Activated naive CD4-positive, alpha-beta T cell treated with anti-CD3 and anti-CD28 coated beads for 36 hours (primary cell): ENCODE measurements around the gene STRIP1. TPM values are rescaled to one million over a fixed set of nuclear protein-coding genes. Genes with fewer than 3 reads are reported as not detected.
"Not testable (repeated sequence)": the region's sequence is repeated elsewhere in the genome, so short reads cannot be mapped to it uniquely, and the experiment has no call there.

Source experiments
- CTCF ChIA-PET: fragments of 350-600 bp; sonication (Branson Sonifier 250); formaldehyde crosslinking; loops from one replicate; lab custom pipeline; 2021; ENCODE audit warnings: antibody characterized with exemption; lab: Charles Lee
- DNase-seq: peaks from one replicate; pipeline ENCODE4 v3.0.0-alpha.2; 2020
- H3K27ac Mint-ChIP-seq: one replicate; pipeline ENCODE4 v1.8.0; 2021; ENCODE audit warnings: mild to moderate bottlenecking, mixed read lengths
- H3K27me3 Mint-ChIP-seq: one replicate; pipeline ENCODE4 v1.8.0; 2021; ENCODE audit warnings: low read depth, mixed read lengths
- H3K36me3 Mint-ChIP-seq: one replicate; pipeline ENCODE4 v1.8.0; 2021; ENCODE audit warnings: low read depth, mixed read lengths
- H3K4me1 Mint-ChIP-seq: one replicate; pipeline ENCODE4 v1.8.0; 2021; ENCODE audit warnings: low read depth, mixed read lengths
- H3K4me3 Mint-ChIP-seq: one replicate; pipeline ENCODE4 v1.8.0; 2021; ENCODE audit warnings: mild to moderate bottlenecking, moderate library complexity, mixed read lengths
- H3K9me3 Mint-ChIP-seq: one replicate; pipeline ENCODE4 v1.8.0; 2021; ENCODE audit warnings: mixed read lengths
- intact Hi-C: fragments of 100-400 bp; cut with micrococcal nuclease; formaldehyde crosslinking; loops from one replicate; pipeline ENCODE4 v1.15.1; 2023
- total RNA-seq, 2 experiments: library from RNA; stranded (reverse); gene quantifications; one replicate each; pipeline ENCODE4 v1.2.3, GENCODE V29; 2021

Gene STRIP1
- total RNA-seq, 2 experiments from 2014 or later, result 20.7 to 22.8 TPM

DNA sequence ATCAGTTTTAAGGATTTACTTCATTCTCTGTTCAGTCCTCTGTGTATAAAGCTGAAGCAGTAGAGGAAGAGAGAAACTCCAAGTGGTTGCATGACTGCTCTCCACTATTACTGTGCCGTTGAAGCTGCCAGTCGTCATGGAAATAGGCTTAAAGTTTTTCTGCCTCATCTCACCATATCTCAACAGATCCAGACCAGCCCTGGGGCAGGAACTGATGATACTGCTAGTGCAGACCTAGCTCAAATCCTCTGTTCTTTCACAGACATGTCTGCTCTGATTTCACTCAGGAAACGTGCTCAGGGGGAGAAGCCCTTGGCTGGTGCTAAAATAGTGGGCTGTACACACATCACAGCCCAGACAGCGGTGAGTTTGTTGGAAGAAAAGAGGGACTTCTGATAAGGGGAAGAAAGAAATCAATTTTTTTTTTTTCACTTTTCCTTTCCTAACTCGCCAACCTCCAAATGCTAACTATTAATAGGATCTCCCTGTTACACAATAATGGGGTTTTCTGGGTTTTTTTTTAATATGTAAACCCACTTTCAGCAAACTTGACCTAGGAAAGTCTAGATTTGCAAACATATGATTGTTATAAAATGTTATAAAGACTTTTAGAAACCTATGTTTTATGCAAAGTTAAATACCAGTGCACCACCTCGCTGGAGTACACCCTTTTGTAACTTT, 22.2 kb upstream of the STRIP1 start:
- DNase-seq, result no peak
- intact Hi-C loops, result no loop called here
- no peaks in the 10 kb centered on the region for H3K9me3 Mint-ChIP-seq
- H3K4me3 Mint-ChIP-seq, result no peak overlapping the region
- no peak overlapping the region for H3K27ac Mint-ChIP-seq
- no peaks in the 10 kb centered on the region for H3K27me3 Mint-ChIP-seq
- CTCF ChIA-PET, result interaction anchor here (0.7 to 2.7 kb wide), 10 partner anchors 14 to 372 kb away, joined by 3 to 22 read pairs (median 6); partner anchors contain the start of gene AHCYL1
- H3K4me1 Mint-ChIP-seq, result no peaks in the 10 kb centered on the region
- H3K36me3 Mint-ChIP-seq, result peaks cover 28% of the 10 kb centered on the region

DNA sequence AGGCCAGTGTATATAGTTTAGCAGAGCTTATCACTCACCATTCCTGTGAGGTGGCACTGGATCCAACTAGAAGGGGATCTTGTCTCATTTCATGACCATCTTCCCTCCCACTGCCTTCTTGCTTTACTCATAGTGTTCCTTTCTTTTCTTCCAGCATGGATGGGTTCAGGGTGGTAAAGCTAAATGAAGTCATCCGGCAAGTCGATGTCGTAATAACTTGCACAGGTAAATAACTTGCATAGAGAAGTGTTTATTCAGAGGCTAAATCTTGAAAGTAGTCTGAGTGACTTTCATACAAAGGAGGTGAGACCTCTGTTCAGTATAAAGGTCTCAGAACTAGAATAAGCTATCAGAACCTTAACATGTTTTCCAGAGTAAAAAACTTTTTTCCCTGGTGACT, 16.6 kb upstream of the STRIP1 start:
- peaks cover 30% of the 10 kb centered on the region for H3K36me3 Mint-ChIP-seq
- CTCF ChIA-PET, result interaction anchor here (1.8 to 3.9 kb wide), 2 partner anchors 12 to 34 kb away, joined by 4 to 20 read pairs; partner anchors contain the start of gene AHCYL1
- no peaks in the 10 kb centered on the region for H3K27me3 Mint-ChIP-seq
- H3K27ac Mint-ChIP-seq, result no peak overlapping the region
- H3K4me1 Mint-ChIP-seq, result no peaks in the 10 kb centered on the region
- intact Hi-C loops, result no loop called here
- H3K4me3 Mint-ChIP-seq, result no peak overlapping the region
- H3K9me3 Mint-ChIP-seq, result no peaks in the 10 kb centered on the region
- no peak for DNase-seq

DNA sequence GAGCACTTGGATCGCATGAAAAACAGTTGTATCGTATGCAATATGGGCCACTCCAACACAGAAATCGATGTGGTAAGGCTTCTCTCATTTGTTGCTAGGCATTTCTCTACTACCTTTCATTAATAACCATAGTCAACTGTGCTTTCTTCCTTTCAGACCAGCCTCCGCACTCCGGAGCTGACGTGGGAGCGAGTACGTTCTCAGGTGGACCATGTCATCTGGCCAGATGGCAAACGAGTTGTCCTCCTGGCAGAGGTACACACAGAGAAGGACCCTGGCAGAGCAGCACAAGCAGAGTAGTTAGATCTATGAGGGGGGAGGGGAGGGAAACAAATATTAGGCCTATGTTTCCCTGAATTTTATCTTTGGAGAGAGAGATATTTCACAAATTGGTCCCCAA, 16.0 kb upstream of the STRIP1 start:
- Mint-ChIP-seq H3K27me3 (no peaks in the 10 kb centered on the region), H3K4me3 (no peak overlapping the region), H3K4me1 (no peaks in the 10 kb centered on the region), H3K9me3 (no peaks in the 10 kb centered on the region), H3K36me3 (peaks cover 32% of the 10 kb centered on the region), H3K27ac (no peak overlapping the region)
- CTCF ChIA-PET, result interaction anchor here (1.8 to 3.9 kb wide), 2 partner anchors 11 to 34 kb away, joined by 4 to 20 read pairs; partner anchors contain the start of gene AHCYL1
- DNase-seq, result no peak
- intact Hi-C loops, result no loop called here

DNA sequence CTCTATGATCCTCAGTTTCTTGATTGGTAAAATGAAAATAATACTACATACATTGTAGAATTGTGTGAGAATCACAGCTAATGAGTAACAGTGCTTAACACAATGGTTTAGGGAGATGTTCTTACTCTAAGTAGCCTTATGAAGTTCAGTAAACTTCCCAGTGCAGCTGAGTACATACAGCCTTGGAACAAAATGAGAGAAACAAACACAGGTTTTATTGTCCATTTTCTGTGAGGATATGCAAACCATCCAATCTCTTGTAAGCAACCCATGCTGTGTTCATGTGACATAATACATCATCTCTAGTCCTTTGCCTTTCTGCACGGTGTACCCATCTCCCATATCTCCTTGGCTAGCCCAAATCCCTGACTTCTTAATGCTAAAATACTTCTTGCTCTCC, 14.7 kb upstream of the STRIP1 start:
- Mint-ChIP-seq H3K4me1 (no peaks in the 10 kb centered on the region), H3K4me3 (no peak overlapping the region), H3K27me3 (no peaks in the 10 kb centered on the region), H3K9me3 (no peaks in the 10 kb centered on the region), H3K36me3 (peaks cover 33% of the 10 kb centered on the region), H3K27ac (no peak overlapping the region)
- CTCF ChIA-PET, result interaction anchor here (0.6 to 3.9 kb wide), 8 partner anchors 10 to 86 kb away, joined by 3 to 20 read pairs (median 4); partner anchors contain the start of gene AHCYL1
- intact Hi-C loops, result no loop called here
- no peak for DNase-seq

DNA sequence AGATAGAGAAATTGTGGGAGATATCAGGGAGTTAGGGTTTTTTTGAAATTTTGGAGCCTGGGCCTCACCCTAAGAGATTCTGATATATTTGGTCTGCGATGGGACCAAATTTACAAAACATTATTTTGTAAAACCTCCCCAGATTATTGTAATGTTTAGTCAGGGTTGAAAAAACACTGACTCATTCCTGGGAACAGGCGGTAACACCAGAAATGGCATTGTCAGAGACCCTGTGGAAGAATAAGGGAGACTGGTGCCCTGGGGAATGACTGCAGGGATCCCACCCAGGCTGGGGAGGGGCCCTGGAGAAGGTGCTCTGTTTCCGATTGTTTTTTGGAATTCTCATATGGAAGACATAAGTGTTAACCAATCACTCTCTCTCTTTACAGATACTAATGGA, 13.1 kb upstream of the STRIP1 start:
- CTCF ChIA-PET, result interaction anchor here (3.9 kb wide), 1 partner anchor 8 kb away, joined by 20 read pairs; no protein-coding TSS in a partner anchor
- Mint-ChIP-seq H3K27ac (no peak overlapping the region), H3K36me3 (peaks cover 29% of the 10 kb centered on the region)

DNA sequence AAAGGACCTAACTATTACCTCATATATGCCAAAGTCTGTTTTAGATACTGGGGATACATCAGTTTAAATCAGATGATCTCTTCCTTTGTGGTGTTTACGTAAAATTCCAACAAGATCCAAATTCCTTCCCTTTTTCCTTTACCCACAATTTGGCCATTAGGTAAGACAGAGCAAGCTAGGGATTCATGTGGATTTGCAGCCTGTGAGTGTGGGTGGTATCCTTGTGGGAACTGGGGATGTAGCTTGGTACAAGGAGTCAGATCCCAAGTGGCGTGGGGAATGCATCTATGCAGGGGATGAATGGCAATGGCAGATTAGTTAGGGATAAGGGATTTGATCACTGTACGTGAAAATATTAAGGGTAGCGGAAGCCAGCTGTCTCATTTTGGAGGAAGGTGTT, 9.8 kb upstream of the STRIP1 start:
- Mint-ChIP-seq H3K27me3 (no peaks in the 10 kb centered on the region), H3K9me3 (no peaks in the 10 kb centered on the region), H3K27ac (no peak overlapping the region), H3K4me3 (no peak overlapping the region), H3K4me1 (no peaks in the 10 kb centered on the region), H3K36me3 (peaks cover 10% of the 10 kb centered on the region)
- DNase-seq, result no peak
- CTCF ChIA-PET, result interaction anchor here (0.8 to 2.8 kb wide), 4 partner anchors 10 to 35 kb away, joined by 3 to 9 read pairs (median 3); no protein-coding TSS in a partner anchor
- intact Hi-C loops, result no loop called here

More for the DNA sequence above, 13.1 kb upstream of the STRIP1 start:
- Mint-ChIP-seq H3K27me3 (no peaks in the 10 kb centered on the region), H3K9me3 (no peaks in the 10 kb centered on the region), H3K4me3 (no peak overlapping the region), H3K4me1 (no peaks in the 10 kb centered on the region)
- no peak for DNase-seq
- intact Hi-C loops, result no loop called here

DNA sequence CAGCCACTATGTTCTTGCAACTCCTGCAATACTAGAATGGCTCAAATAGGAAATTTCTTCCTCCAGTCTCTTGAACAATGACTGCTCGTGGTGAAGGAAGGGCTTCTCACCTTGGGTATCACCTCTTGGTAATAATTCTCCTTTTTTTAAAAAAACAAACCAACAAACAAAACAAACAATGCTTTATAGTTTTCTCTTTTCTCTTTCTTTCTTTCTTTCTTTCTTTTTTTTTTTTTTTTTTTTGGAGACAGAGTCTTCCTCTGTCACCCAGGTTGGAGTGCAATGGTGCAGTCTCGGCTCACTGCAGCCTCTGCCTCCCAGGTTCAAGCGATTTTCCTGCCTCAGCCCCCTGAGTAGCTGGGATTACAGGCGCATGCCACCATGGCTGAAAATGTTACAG, 3.7 kb upstream of the STRIP1 start:
- not testable (repeated sequence) for H3K27me3 Mint-ChIP-seq, DNase-seq, H3K36me3 Mint-ChIP-seq, H3K9me3 Mint-ChIP-seq
- Mint-ChIP-seq H3K4me1 (peaks cover 39% of the 10 kb centered on the region), H3K4me3 (peak overlapping the region; percentile 80), H3K27ac (peak overlapping the region; percentile 87)
- CTCF ChIA-PET, result interaction anchor here (0.6 to 2.9 kb wide), 17 partner anchors 8 to 390 kb away, joined by 3 to 35 read pairs (median 8); partner anchors contain the start of genes AHCYL1 and ALX3
- intact Hi-C loops, result loop anchor here (5.0 kb wide), 3 partner anchors 847 to 1283 kb away; partner anchors contain the start of genes STXBP3 and TMEM167B

DNA sequence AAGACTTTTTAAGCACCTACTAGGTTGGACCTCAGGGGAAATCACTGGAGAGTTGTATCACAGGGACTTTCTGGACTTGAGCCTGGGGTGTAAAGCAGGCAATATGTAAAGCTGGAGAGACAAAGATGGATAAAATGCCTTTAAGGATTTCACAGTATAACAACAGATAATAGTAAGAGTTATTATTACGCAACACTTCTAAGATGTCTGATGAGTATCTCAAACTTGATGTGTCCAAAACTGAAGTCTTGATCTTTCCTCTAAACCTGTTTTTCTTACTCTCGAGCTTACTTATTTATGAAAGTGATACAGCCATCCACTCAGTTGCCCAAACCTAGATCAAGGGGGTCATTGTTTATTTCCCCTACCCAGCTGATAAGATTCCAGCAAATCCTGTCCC, 2.1 kb upstream of the STRIP1 start:
- H3K4me3 Mint-ChIP-seq, result no peak overlapping the region
- no peaks in the 10 kb centered on the region for H3K36me3 Mint-ChIP-seq
- no peak overlapping the region for H3K27ac Mint-ChIP-seq
- no peaks in the 10 kb centered on the region for H3K9me3 Mint-ChIP-seq
- H3K27me3 Mint-ChIP-seq, result no peaks in the 10 kb centered on the region
- H3K4me1 Mint-ChIP-seq, result peaks cover 51% of the 10 kb centered on the region
- intact Hi-C loops, result loop anchor here (5.0 kb wide), 3 partner anchors 845 to 1285 kb away; partner anchors contain the start of genes STXBP3 and TMEM167B
- no peak for DNase-seq
- CTCF ChIA-PET, result interaction anchor here (0.5 to 1.2 kb wide), 2 partner anchors 74 to 134 kb away, joined by 4 to 5 read pairs; no protein-coding TSS in a partner anchor

DNA sequence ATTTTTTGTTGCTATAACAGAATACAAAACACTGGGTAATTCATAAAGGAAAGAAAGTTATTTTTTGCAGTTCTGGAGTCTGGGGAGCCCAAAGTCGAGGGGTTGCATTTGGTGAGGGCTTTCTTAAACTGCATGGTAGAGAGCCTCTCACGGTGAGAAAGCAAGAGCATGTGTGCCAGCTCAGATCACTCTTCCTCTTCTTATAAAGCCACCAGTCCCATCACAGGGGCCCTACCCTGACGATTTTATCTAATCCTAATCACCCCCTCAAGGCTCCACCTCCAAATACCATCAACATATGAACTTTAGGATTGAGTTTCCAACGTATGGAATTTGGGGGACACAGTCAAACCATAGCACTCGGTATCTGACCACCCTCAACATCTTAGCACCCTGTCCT, 1.0 kb upstream of the STRIP1 start:
- CTCF ChIA-PET, result interaction anchor here (0.8 to 2.0 kb wide), 2 partner anchors 49 to 174 kb away, joined by 3 to 12 read pairs; partner anchors contain the start of gene AHCYL1
- peaks cover 51% of the 10 kb centered on the region for H3K4me1 Mint-ChIP-seq
- peak overlapping the region; percentile 81 for H3K4me3 Mint-ChIP-seq

DNA sequence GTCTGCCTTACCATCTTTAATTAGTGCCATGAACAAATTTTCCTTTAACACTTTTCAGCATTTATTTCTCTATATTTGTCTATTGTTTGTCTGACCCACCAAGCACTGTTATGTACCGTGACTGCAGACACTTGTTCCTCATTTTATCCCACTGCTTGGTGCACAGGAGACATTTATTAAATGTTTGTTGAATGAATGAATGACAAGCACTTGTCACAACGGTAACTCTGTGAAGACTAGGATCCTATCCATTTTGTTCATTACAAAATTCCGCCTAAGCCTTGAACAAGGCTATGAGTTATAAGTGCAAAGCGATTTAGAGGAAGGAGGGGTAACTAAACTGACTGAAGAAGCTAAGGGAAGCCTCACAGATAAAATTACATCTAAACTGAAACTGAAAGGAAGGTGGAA, 379 bp upstream of the STRIP1 start:
- peaks cover 8% of the 10 kb centered on the region for H3K36me3 Mint-ChIP-seq
- H3K27ac Mint-ChIP-seq, result peak overlapping the region; percentile 74
- H3K27me3 Mint-ChIP-seq, result no peaks in the 10 kb centered on the region
- no peak for DNase-seq
- H3K9me3 Mint-ChIP-seq, result no peaks in the 10 kb centered on the region
- H3K4me1 Mint-ChIP-seq, result peaks cover 51% of the 10 kb centered on the region
- peak overlapping the region; percentile 81 for H3K4me3 Mint-ChIP-seq
- intact Hi-C loops, result loop anchor here (1.0 to 5.0 kb wide), 10 partner anchors 30 to 1287 kb away; partner anchors contain the start of genes AHCYL1, GNAI3, LAMTOR5 and PSMA5
- CTCF ChIA-PET, result interaction anchor here (1.1 to 4.5 kb wide), 6 partner anchors 18 to 257 kb away, joined by 4 to 33 read pairs (median 7); partner anchors contain the start of gene AHCYL1

More for the DNA sequence above, 1.0 kb upstream of the STRIP1 start:
- no peaks in the 10 kb centered on the region for H3K27me3 Mint-ChIP-seq
- intact Hi-C loops, result loop anchor here (5.0 kb wide), 3 partner anchors 844 to 1286 kb away; partner anchors contain the start of genes STXBP3 and TMEM167B
- H3K36me3 Mint-ChIP-seq, result peaks cover 3% of the 10 kb centered on the region
- no peaks in the 10 kb centered on the region for H3K9me3 Mint-ChIP-seq
- DNase-seq, result no peak
- H3K27ac Mint-ChIP-seq, result peak overlapping the region; percentile 74

DNA sequence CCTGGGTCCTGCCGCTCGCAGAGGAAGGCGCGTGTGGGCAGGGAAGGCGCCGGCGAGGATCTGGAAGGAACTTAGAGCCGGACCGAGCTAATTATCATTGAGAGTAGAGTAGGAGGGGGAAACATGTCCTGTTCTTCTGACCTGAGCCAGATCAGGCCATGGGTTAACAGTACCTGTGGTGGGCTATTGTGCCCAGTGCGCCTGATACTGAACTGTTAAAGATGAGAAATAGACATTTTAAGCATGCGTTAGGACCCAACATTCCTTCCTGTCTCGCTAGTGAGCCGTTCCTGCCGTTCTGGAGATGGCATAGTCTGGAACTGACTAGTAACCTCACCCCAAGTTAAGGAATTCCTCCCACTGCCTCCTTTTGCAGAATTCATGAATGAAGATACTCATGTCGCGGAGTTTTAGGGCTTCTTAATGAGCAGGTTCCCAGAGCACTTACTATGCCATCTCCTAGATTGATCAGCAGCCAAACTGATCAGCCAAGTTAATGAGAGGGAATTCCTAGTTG, 870 bp downstream of the STRIP1 start:
- no peak for DNase-seq
- intact Hi-C loops, result loop anchor here (2.0 kb wide), 1 partner anchor 50 kb away; no protein-coding TSS in a partner anchor
- peaks cover 48% of the 10 kb centered on the region for H3K4me1 Mint-ChIP-seq

DNA sequence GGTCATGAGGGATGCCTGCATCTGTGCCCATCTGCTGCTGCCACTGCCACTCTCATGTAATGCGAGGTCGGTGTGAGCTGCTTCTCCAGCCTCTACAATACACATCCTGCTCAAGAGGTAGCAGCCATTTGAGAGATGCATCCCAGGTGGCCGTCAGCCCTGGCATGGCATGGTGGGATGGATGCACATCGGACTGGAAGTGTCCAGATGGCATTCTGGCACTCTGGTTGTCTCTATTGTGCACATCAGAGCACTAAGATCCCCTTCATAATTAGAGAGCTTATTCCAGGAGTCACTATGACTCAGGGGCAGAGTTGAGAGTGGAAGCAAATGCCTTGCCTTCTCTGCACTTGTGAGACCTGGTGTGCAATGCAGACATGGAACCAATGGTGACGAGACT, 3.8 kb downstream of the STRIP1 start:
- no peak overlapping the region for H3K4me3 Mint-ChIP-seq
- intact Hi-C loops, result no loop called here
- peaks cover 34% of the 10 kb centered on the region for H3K4me1 Mint-ChIP-seq
- no peaks in the 10 kb centered on the region for H3K27me3 Mint-ChIP-seq
- H3K9me3 Mint-ChIP-seq, result no peaks in the 10 kb centered on the region
- CTCF ChIA-PET, result interaction anchor here (2.3 to 4.5 kb wide), 2 partner anchors 8 to 14 kb away, joined by 8 to 33 read pairs; no protein-coding TSS in a partner anchor
- no peak overlapping the region for H3K27ac Mint-ChIP-seq
- H3K36me3 Mint-ChIP-seq, result peaks cover 14% of the 10 kb centered on the region
- no peak for DNase-seq

More for the DNA sequence above, 870 bp downstream of the STRIP1 start:
- Mint-ChIP-seq H3K27me3 (no peaks in the 10 kb centered on the region), H3K9me3 (no peaks in the 10 kb centered on the region), H3K27ac (peak overlapping the region; percentile 79), H3K36me3 (peaks cover 10% of the 10 kb centered on the region), H3K4me3 (peak overlapping the region; percentile 91)
- CTCF ChIA-PET, result interaction anchor here (0.8 to 4.5 kb wide), 10 partner anchors 9 to 258 kb away, joined by 3 to 33 read pairs (median 5); partner anchors contain the start of gene AHCYL1
